GM21528 (cell line): ENCODE results near the gene MRGPRF.
"Not testable (repeated sequence)": the region's sequence is repeated elsewhere in the genome, so short reads cannot be mapped to it uniquely, and the experiment has no call there.

ENCODE experiments used
- ATAC-seq: cut with Tn5 transposase; IDR thresholded peaks from one replicate; pipeline ENCODE4 v1.9.1; 2021; ENCODE audit warnings: mild to moderate bottlenecking, moderate library complexity; ENCODE audit not compliant: unreplicated experiment, low FRiP score

The MRGPRF gene

DNA sequence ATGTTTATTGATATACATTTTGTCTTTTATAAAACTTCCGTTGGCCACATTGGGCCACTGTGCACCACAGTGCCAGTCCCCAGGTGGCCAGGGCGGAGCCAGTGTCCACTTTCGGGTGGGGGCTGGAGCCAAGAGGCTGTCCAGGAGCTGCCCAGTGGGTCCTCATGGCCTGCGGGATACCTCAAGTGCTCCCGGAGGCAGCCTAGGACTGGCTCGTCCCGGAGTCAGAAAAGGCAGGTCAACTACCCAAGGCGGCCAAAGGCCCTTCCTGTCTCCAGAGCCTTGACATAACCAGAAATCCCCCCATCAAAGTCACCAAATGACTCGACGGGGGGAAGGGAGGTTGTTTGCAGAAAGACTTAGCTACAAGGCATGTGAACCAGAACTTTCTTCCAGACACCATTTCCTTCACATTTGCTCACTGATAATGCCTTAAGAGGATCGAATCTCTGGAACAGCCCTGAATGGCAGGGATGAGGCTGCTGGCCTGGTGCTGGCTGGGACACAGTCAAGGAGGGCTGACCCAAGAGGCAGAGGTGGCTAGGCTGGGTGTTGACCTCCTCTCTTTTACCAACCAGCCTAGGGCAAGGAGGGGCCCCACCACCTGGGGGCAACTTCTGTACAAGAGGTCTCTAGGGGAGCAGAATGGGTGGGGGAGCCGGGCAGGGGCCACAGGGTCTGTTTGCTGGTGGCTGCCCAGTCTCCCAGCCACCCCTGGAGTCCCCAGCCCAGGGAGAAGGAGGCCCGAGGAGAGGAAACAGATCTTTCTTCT, 8.4 kb downstream of the MRGPRF start:
- no peak for ATAC-seq

DNA sequence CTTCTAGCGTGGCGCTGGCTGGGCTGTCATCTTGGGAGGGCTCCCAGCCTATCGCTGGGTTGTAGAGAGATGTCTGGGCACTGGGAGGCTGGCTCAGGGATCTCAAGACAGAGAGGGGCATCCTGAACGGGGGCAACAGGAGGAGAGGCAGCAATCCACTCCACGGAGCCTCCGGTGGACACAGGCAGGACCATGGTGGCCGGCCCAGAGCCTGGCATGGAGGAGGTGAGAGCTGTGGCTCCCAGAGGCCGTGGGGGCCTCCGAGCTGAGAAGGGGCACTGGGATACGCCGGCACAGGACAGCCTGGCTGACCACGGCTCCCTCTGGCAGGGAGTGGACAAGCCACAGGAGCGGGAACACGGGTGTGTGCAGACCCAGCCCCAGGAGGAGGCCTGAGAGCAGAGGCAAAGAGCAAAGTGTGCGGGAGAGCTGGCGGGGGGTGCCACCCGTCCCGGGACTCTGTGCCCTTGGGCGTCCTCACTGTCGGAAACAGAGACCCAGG, 9.1 kb downstream of the MRGPRF start:
- no peak for ATAC-seq

DNA sequence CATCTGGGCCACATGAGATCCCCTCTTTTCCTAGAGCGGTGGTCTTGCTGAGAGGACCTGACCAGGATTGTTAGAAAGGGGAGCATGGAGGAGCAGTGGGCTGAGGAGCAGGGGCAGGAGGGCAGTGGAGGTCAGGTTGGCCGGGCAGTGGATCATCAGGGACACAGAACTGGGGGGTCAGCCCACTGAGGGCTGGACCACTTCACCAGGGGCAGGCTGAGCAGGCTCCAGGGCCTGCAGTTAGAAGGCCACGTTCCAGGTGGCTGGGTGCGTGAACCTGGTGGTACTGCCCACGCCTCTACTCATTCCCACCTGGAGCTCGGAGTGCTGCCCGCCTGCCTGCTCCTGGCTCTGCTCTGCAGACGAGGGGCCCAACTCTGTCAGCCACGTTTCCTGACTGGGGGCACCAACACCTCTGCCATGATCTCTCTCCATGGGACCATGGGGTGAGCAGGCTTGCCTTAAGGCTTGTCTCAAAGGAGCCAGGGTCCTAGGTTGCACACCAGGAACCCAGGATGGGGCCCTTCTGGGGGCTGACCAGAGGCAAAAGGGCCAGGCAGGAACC, 9.7 kb downstream of the MRGPRF start:
- no peak for ATAC-seq

DNA sequence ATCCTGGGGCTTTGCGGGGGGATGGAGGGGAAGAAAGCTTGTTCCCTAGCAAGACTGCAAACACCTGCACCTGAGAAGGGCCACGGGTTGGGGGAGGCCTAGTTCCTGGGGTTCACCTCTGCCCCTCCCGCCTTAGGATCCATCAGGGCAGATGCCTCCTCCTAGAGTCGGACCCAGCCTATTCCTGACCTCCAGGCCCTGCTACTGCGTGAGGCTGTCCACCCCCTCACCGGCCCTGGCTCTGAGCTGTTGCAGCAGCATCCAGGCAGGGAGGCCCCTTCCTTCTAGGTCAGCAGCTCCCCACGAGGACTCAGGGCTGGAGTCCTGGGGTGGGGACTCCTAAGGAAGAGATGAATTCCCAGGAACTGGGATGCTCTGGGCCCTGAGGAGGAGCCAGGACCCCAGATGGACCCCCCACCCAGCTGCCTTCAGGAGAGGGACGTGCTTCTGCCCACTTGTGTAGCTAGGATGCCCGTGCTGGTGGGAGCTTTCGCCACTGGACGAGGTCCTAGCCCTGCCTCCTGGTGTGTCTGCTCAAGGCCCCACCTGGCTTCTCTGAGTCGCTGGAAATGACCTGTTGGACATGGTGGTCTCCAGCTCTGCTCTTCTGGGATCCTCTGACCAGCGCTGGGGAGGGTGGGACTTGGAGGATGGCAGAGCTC, 10.3 kb downstream of the MRGPRF start:
- ATAC-seq, result no peak

DNA sequence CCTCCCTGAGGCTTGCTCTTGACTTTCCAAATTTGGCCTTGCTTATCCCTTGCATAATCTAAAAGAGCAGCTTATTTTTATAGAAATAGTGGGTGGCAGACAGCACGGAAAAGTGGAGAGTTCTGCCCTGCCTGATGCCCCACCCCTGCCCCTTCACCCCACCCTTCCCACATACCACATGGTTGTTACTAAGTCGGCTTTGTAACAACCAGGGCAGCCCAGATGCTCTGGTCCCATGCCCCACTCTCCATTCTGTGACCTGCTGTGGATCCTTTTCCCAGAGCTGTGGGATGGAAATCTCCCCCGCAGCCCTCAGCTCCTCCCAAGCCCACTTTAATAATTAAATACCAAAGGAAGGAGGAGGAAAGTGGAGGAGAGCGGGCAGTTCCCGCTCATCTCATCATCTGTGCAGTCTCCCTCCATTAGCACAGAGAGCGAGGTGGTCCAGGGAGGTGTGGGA, 10.9 kb downstream of the MRGPRF start:
- ATAC-seq, result no peak

DNA sequence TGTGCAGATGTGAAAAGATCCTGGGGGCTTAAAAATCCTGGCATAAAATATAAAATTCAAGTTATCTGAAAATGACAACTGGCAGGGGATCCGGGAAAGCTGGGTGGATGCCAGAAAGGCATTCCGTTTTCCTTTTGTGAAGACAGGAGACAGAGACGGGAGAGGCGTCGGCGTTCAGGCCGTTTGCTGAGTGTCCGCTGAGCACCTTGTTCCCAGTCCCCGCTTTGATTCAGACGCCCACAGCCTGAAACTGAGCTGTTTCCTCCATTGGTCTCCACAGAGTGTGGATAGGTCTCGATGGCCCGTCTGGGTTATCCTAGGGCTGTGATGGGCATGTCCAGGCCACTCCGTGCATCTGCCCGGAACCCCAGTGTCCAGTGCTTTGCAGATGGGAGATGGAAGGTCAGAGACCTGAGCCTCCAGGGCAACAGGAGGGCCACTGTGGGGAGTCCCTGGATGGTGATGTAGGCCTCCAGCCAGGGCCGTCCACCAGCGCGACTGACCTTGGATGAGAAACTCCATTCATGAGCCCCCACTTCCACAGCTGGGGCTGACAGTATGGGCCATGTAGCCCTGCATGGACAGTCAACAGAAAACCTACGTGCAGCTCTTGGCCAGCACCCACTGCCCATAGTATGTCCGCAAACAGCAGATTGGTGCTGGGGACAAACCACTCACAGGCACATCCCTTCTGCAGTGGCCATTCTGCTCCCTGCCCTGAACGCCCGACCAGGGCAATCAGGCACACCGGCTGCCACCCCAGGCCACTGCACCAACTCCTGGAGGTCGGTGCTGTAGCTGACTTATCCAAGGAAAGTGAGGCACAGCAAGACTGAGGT, 11.6 kb downstream of the MRGPRF start:
- no peak for ATAC-seq

DNA sequence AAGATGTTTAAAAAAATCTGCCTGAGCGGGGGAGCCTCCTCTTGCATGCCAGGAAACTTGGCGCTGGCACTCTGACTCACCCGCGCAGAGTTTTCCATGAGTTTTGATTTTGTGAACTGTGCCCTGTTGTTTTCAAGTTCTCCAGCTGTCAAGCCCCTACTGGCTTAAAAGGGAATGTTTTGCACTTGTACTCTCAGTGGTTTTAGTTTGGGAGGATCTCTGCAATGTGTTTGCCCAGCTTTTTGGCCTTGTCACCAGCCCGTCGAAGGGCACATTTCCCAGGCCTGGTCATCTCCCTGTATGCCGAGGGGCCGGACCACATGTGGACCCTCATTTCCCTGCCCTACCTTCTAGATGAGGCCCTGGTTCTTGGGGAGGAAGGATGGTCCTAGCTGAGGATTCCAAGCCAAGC, 12.2 kb downstream of the MRGPRF start:
- no peak for ATAC-seq

DNA sequence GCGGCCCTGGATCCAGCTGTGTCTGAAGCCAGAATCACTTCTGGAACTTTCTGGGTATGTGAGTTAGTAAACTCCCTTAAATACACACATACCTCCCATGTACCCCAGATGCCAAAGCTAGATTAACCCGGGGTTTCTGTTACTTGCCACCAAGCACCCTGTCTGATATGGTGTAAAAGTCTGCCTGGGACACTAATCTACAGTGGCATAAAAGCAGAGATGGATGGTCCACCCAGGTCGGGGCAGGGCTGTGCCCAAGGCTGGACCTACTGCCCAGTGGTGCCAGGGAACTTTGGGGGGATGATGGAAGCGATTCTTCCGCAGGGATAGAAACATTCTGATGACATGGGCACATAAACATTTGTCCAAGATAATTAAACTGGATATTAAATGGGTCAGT, 12.7 kb downstream of the MRGPRF start:
- ATAC-seq, result no peak

- not testable (repeated sequence) for ATAC-seq
Observed at GRCh38 chr11:68999748-69000355, 13.2 kb downstream of the MRGPRF start.

GRCh38 chr11:68999093-68999747, 13.8 kb downstream of the MRGPRF start:
- ATAC-seq, result no peak

DNA sequence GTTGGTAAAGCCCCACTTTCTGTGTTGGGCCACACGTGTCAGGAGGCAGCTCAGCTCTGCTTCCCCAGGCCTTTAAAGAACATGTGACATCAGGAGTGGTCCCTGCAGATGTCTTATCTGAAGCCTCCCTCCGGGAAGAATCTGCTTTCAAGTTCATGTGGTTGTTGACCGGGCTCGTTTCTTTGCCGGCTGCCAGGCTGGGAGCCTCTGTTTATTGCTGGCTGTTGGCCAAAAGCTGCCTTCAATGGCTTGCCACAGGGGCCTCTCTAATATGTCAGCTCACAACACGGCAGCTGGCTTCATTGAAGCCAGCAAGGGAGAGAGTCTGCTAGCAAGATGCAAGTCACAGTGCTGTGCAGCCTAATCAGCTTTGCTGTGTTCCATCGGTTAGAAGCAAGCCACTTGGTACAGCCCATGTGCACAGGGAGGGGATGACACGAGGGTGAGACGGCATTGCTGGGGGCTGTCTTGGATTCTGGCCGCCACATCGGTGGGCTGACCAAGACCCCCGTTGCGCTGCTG, 14.6 kb downstream of the MRGPRF start:
- ATAC-seq, result no peak

GRCh38 chr11:68997995-68998348, 15.1 kb downstream of the MRGPRF start:
- ATAC-seq, result no peak

GRCh38 chr11:68997124-68997994, 15.7 kb downstream of the MRGPRF start:
- ATAC-seq, result no peak

DNA sequence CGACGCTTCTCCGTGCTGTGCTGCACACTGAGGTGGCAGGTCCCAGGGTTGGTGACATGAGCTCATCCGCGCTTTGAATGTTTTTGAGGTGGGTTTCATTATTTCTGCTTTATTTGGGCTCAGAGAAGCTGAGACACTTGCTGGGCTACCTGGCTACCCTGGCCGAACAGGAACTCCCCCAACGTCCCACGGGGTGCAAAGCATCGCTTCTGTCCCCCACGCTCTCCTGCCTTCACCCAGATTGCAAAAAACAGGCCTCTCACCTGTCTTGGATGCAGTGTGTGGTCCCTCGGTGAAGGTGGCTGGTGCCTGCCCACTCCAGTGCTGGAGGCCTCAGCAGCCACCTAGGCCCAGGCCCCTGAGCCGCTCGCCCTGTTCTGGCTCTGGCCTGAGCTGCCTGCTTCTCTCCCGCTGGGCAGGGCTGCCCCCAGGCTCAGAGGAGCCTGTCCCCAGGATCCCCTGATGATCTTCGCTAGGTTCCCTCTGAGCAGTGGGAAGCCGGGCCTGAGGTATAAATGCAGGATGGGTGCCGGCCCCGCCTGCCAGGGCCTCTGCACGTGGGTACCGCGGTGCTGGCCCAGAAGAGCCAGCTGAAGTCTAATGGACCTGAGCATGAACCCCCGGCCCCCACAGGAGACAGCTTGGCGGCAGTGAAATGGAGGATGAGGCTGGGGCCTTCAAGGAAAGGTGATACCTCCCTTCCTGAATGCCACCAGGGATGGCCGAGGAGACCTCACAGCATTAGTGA, 16.5 kb downstream of the MRGPRF start:
- no peak for ATAC-seq

DNA sequence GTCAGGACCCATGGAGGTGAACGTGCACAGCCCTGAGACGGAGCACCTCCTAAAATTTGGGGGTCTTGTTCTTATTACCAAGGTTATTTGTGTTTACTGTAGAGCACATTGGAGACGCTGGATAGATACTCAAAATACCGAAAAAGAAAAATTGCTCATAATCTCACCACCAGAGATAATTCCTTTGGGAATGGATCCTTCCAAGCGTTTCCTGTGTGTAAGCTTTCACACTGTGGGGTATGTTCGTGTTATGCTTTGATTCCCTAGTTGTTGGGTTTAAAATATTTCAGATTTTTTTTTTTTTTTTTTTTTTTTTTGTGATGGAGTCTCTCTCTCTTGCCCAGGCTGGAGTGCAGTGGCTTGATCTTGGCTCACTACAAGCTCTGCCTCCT, 18.2 kb downstream of the MRGPRF start:
- no peak for ATAC-seq

DNA sequence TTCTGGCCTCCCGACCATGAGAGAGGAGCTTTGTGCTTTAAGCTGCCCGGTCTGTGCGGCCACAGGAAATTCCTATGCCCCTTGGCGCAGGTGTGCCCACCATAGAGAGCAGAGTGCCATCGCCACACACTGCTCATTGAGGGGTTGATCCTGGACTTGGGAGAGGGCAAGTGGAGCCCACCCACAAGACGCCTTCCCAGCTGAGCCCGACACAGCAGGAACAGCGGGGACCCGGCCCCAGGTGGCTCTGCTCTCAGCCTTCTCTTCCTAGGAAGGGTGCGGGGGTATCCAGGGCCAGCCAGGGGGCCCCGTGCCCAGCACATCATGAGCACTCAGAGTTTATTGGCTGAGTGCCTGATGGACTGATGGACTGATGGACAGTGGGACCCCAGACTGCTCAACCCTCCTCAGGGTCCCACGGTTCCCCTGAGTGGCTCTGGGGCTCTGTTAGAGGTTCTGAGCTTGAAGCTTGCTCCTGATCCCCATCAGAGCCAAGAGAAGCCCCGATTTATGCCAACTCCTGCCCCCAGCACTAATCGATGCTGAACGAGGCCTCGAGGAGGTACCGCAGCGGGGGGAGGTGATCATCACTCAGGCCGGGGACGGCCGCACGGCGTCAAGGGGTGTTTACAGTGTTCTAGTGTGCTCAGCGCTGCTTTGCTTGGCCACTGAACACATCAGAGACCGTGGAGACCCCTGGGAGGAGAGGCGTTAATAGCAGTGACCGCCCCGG, 18.7 kb downstream of the MRGPRF start:
- ATAC-seq, result no peak

DNA sequence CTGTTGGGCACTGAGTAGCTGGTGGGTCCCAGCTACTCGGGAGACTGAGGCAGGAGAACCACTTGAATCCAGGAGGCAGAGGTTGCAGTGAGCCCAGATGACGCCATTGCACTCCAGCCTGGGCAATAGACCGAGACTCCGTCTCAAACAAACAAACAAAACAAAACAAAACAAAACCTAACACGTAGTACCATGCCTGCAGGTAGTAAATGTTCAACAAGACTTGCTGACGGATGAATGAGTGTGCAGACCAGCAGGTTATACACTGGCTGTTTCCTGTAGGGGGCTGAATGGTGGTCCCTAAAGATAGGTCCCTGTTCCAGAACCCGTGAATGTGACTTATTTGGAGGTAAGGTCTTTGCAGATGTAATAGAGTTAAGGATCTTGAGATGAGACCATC, 19.5 kb downstream of the MRGPRF start:
- no peak for ATAC-seq
